SW480 (cell line): ENCODE data around the gene OR9A4.
A peak's percentile ranks its signal among the peaks of the same experiment; 100 is the strongest.
"Not testable (repeated sequence)": the region's sequence is repeated elsewhere in the genome, so short reads cannot be mapped to it uniquely, and the experiment has no call there.

Experiments used
- DNase-seq: peaks from one replicate; pipeline ENCODE4 v3.0.0-alpha.2; 2016; ENCODE audit warnings: low spot score

Gene OR9A4, protein sequence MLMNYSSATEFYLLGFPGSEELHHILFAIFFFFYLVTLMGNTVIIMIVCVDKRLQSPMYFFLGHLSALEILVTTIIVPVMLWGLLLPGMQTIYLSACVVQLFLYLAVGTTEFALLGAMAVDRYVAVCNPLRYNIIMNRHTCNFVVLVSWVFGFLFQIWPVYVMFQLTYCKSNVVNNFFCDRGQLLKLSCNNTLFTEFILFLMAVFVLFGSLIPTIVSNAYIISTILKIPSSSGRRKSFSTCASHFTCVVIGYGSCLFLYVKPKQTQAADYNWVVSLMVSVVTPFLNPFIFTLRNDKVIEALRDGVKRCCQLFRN

GRCh38 chr7:141916099-141916498 is at the start of gene OR9A4:
Gene OR9A4, plus strand, starts transcription at chr7:141916399. Its CDS starts 2,477 bp downstream, at chr7:141918876.
- no peak for DNase-seq

GRCh38 chr7:141866974-141867373 is 49.2 kb upstream of the OR9A4 start:
- DNase-seq = no peak

- DNase-seq = no peak
Observed at GRCh38 chr7:141872931-141873330, 43.3 kb upstream of the OR9A4 start.

DNA sequence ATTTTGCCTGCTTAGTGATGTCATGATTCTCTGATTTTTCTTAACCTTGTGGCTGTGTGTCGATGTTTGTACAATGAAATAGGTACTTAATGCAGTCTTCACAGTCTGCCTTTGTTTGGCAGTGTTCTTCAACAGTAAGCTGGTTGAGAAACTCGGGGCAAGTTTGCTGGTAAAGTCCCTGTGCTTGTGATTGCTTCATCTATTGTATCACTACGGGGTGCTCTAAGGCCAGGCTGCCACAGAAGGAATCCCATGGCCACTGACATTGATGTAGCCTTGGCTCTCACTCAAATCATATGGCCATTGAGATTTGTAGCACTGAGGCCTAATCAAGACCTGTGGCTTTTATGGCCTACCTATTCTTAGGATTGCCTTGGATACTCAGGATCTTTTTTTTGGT is 41.4 kb upstream of the OR9A4 start:
- no peak for DNase-seq

GRCh38 chr7:141875453-141875852 is 40.7 kb upstream of the OR9A4 start:
- no peak for DNase-seq

GRCh38 chr7:141876371-141876770 is 39.8 kb upstream of the OR9A4 start:
- DNase-seq = no peak

DNA sequence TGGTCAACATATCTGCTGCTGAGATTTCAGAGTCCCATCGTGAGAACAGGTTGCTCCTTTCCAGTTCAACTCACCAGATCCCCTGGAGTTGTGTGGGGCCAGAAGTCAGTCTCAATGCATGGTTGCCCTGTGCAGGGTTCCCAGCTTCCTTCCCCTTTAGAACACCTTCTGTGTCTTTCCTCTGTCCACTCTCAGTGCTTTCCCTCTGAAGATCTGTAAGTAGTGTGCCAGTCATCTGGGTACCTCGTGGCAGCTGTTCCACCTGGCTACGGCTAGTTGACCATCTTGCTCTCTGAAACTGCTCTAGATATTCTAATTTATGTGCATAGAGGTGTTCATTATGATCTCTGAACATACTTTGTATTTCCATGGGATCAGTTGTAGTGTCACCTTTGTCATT is 38.8 kb upstream of the OR9A4 start:
- no peak for DNase-seq

- no peak for DNase-seq
Observed at GRCh38 chr7:141880960-141881359, 35.2 kb upstream of the OR9A4 start.

- no peak for DNase-seq
Observed at GRCh38 chr7:141884539-141885225, 31.5 kb upstream of the OR9A4 start.

GRCh38 chr7:141889321-141889720 is 26.9 kb upstream of the OR9A4 start:
- DNase-seq = no peak

GRCh38 chr7:141891336-141891735 is 24.9 kb upstream of the OR9A4 start:
- no peak for DNase-seq

GRCh38 chr7:141899366-141899765 is 16.8 kb upstream of the OR9A4 start:
- not testable (repeated sequence) for DNase-seq

DNA sequence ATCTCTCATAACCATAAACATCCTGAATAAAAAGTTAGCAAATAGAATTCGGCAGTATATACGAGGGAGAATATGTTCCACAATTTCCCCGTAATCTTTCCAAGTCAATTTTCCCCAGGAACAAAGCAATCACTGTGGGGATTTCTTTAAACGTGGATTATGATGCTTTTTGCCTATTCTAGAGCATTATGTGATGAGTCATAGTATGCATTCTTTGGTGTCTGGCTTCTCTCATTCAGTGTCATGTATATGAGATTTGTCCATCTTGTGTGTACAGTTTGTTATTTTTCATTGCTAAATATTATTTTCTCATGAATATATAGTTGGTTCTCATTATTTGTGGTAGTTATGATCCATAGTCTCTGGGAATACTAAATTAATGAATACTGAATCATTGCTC is 9.9 kb upstream of the OR9A4 start:
- no peak for DNase-seq

DNA sequence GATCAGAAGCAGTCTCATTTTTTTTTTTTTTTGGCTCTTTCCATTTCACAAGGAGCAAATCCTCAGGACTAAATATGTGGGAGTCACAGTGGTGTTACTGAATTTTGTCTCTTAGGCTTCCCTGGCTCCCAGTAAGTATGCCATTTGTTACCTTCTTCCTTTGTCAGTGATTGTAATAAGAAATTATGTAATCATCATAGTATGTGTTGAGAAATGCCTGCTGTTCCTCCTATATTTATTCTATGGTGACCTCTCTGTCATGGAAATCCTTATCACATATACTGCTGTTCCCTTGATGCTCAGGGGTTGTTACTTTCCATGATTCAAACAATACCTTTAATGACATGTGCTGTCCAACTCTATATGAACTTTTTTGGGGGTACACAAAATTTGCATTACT is 4.8 kb upstream of the OR9A4 start:
- DNase-seq = no peak

- DNase-seq = peak; percentile 79
Observed at GRCh38 chr7:141915565-141915964, 634 bp upstream of the OR9A4 start.

DNA sequence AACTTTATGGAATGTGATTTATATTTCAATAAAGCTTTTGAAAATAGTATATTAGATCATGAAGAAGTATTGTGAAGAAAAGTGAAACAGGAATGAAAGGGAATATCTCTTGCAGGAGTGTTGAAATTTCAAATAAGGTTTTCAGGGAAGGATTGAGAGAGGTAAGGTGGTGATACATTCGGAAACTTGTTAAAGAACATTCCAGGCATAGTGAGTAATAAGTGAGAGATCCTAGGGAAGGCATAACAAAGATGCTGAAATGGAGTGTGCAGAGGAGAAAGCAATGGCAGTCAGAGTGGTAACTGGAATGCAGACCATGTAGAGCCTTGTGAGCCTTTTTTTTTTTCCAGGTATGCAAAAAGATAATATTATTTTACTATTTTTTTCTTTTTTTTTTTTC is 4.1 kb downstream of the OR9A4 start:
- peak; percentile 3 for DNase-seq

DNA sequence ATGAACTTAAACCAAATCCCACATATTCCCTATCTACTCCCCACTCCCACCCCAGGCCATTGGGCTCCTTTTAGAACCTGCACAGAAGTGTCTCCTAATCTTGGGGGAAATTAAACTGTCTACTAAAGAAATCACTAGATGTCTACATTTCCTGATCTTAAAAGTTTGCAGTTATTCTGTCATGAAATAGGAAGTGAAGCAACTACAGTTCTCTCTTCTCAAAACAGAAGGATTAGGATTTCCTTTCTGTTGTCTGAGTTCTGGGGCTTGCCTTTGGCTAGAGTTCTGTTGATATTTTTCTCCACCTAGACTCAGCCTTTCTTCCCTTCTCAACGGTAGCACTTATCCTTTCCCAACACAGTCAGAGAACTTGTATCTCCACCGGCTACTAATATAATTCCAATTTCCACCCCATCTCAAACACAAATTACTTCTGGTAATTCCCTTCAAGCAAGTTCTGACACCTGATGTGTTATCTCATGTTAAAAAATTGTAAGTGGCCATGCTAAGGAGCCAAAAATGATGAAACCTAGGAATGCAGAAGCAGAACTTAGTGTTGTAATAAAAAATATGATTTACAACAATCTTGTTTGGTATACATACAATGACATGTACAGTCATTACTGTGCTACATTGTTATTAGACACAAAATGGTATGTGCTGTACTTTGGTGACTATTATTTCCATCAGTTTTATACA is 12.1 kb downstream of the OR9A4 start:
- DNase-seq = no peak

GRCh38 chr7:141928845-141929195 is 12.6 kb downstream of the OR9A4 start:
- DNase-seq = no peak

- DNase-seq = no peak
Observed at GRCh38 chr7:141930211-141930610, 14.0 kb downstream of the OR9A4 start.

GRCh38 chr7:141941075-141941474 is 24.9 kb downstream of the OR9A4 start:
- no peak for DNase-seq

DNA sequence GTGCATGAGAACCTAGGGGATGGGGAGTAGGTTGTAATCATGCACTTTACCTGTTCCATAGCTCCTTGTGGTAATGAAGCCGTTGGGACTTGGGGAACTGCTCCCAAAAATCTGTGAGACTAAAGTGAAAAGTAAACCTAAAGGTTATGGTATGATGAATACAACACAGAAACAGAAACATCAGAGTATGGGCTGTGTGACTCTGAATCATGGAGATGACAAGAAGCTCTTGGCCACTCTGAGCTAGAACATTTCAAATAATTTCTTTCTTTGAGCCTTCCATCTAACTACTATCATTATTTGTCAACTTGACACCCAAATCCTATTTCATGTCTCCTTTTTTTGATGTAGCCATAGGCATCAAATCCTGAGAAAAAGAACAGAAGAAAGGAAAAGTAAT is 27.6 kb downstream of the OR9A4 start:
- DNase-seq = no peak

GRCh38 chr7:141944811-141945210 is 28.6 kb downstream of the OR9A4 start:
- DNase-seq = no peak

DNA sequence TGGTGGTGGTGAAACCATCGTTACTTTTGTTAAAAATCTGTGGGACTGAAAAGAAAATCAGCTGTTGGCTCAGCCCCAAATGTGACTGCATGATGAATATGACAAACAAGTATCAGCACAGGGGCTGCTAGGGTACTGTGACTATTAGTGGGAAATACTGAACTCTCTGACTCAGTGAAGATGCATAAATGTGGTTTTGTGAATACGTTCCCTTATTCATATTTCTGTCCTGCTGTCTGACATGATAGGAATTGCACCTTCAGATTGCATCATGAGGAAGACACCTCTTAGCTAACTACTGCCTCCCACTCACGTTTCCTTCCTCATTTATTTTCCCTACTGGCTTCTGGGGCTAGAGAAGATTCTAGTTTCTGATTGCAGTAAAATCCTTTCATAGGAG is 29.2 kb downstream of the OR9A4 start:
- no peak for DNase-seq
